SH-SY5Y (cell line): ENCODE results near the gene CLIC3.

ENCODE experiments used
- GATA2 ChIP-seq: IDR thresholded peaks from 2 replicates; pipeline ENCODE4 v1.6.1; 2011; ENCODE audit warnings: mild to moderate bottlenecking, low read depth, low read length
- GATA3 ChIP-seq: IDR thresholded peaks from 2 replicates; pipeline ENCODE4 v1.6.1; 2011; ENCODE audit warnings: low read depth, mild to moderate bottlenecking, low read length, moderate library complexity

GRCh38 chr9:137039611-137040366 lies 43.4 kb upstream of the CLIC3 start:
- TF ChIP-seq GATA2 (no peak), GATA3 (no peak)
